ACC112 (cell line): ENCODE data around the gene KISS1R.

ENCODE experiments used
- H2AFZ ChIP-seq: fragments of 200-600 bp; sonication (generic); one replicate; pipeline ENCODE4 v1.6.0; 2017; ENCODE audit warnings: antibody characterized with exemption, low read length; ENCODE audit not compliant: unreplicated experiment
- H3K27ac ChIP-seq: fragments of 200-600 bp; sonication (generic); 2 replicates; pipeline ENCODE4 v1.5.1; 2014; ENCODE audit warnings: low read depth, mild to moderate bottlenecking, antibody characterized with exemption, low read length, moderate library complexity
- H3K27me3 ChIP-seq: fragments of 200-600 bp; sonication (generic); 2 replicates; pipeline ENCODE4 v1.6.1; 2014; ENCODE audit warnings: mild to moderate bottlenecking, antibody characterized with exemption, low read length, moderate library complexity, mixed read lengths; ENCODE audit not compliant: insufficient read depth
- H3K36me3 ChIP-seq: fragments of 200-600 bp; sonication (generic); 2 replicates; pipeline ENCODE4 v1.6.1; 2016; ENCODE audit warnings: mild to moderate bottlenecking, antibody characterized with exemption, low read length, moderate library complexity, mixed read lengths; ENCODE audit not compliant: insufficient read depth
- H3K4me1 ChIP-seq: fragments of 200-600 bp; sonication (generic); one replicate; pipeline ENCODE4 v1.6.1; 2016; ENCODE audit warnings: low read length, mixed read lengths; ENCODE audit not compliant: insufficient read depth, unreplicated experiment, control insufficient read depth
- H3K4me3 ChIP-seq: fragments of 200-600 bp; sonication (generic); 2 replicates; pipeline ENCODE4 v1.5.1; 2014; ENCODE audit warnings: mild to moderate bottlenecking, low read depth, low read length
- H3K79me2 ChIP-seq: fragments of 200-600 bp; sonication (generic); one replicate; pipeline ENCODE4 v1.6.0; 2016; ENCODE audit warnings: low read length; ENCODE audit not compliant: control insufficient read depth, unreplicated experiment, insufficient read depth

KISS1R gene

GRCh38 chr19:926323-926588 is 9.1 kb downstream of the KISS1R start:
- Histone ChIP-seq H3K36me3 (no peaks in the 10 kb centered on the region), H2AFZ (no peak overlapping the region), H3K4me3 (peak overlapping the region; percentile 81), H3K4me1 (no peaks in the 10 kb centered on the region), H3K27me3 (no peaks in the 10 kb centered on the region), H3K79me2 (peaks cover 10% of the 10 kb centered on the region), H3K27ac (no peak overlapping the region)

- H3K79me2 ChIP-seq = peaks cover 10% of the 10 kb centered on the region
- H3K4me3 ChIP-seq = peak overlapping the region; percentile 81
- no peaks in the 10 kb centered on the region for H3K27me3 ChIP-seq
- no peak overlapping the region for H3K27ac ChIP-seq
- H2AFZ ChIP-seq = no peak overlapping the region
- H3K4me1 ChIP-seq = no peaks in the 10 kb centered on the region
- H3K36me3 ChIP-seq = no peaks in the 10 kb centered on the region
Measured at GRCh38 chr19:926589-927350, 9.6 kb downstream of the KISS1R start.

- Histone ChIP-seq H3K4me3 (peak overlapping the region; percentile 81), H3K27ac (no peak overlapping the region), H2AFZ (no peak overlapping the region), H3K79me2 (peaks cover 10% of the 10 kb centered on the region), H3K36me3 (no peaks in the 10 kb centered on the region), H3K4me1 (no peaks in the 10 kb centered on the region), H3K27me3 (no peaks in the 10 kb centered on the region)
Measured at GRCh38 chr19:927351-927779, 10.2 kb downstream of the KISS1R start.

GRCh38 chr19:927780-928401 is 10.8 kb downstream of the KISS1R start:
- H3K27ac ChIP-seq = no peak overlapping the region

GRCh38 chr19:928471-929202 is 11.5 kb downstream of the KISS1R start:
- H3K27me3 ChIP-seq = no peaks in the 10 kb centered on the region
- no peak overlapping the region for H2AFZ ChIP-seq
- peaks cover 11% of the 10 kb centered on the region for H3K79me2 ChIP-seq
- H3K4me1 ChIP-seq = peaks cover 7% of the 10 kb centered on the region
- no peaks in the 10 kb centered on the region for H3K36me3 ChIP-seq
- no peak overlapping the region for H3K27ac ChIP-seq
- H3K4me3 ChIP-seq = no peak overlapping the region

More at GRCh38 chr19:927780-928401, 10.8 kb downstream of the KISS1R start:
- peaks cover 2% of the 10 kb centered on the region for H3K4me1 ChIP-seq
- peaks cover 10% of the 10 kb centered on the region for H3K79me2 ChIP-seq
- H3K27me3 ChIP-seq = no peaks in the 10 kb centered on the region
- H3K4me3 ChIP-seq = no peak overlapping the region
- H3K36me3 ChIP-seq = no peaks in the 10 kb centered on the region
- H2AFZ ChIP-seq = no peak overlapping the region

- Histone ChIP-seq H3K36me3 (no peaks in the 10 kb centered on the region), H3K4me3 (no peak overlapping the region), H3K79me2 (peaks cover 15% of the 10 kb centered on the region), H3K27ac (no peak overlapping the region), H3K27me3 (no peaks in the 10 kb centered on the region), H3K4me1 (peaks cover 9% of the 10 kb centered on the region), H2AFZ (no peak overlapping the region)
Measured at GRCh38 chr19:929203-929890, 12.2 kb downstream of the KISS1R start.

GRCh38 chr19:929891-930258 is 12.7 kb downstream of the KISS1R start:
- no peaks in the 10 kb centered on the region for H3K27me3 ChIP-seq
- no peak overlapping the region for H2AFZ ChIP-seq
- no peak overlapping the region for H3K27ac ChIP-seq
- H3K4me3 ChIP-seq = no peak overlapping the region
- no peaks in the 10 kb centered on the region for H3K36me3 ChIP-seq
- peaks cover 9% of the 10 kb centered on the region for H3K4me1 ChIP-seq
- peaks cover 15% of the 10 kb centered on the region for H3K79me2 ChIP-seq

GRCh38 chr19:931860-932647 is 14.9 kb downstream of the KISS1R start:
- Histone ChIP-seq H3K27ac (no peak overlapping the region), H2AFZ (no peak overlapping the region), H3K4me3 (no peak overlapping the region), H3K79me2 (peaks cover 10% of the 10 kb centered on the region), H3K4me1 (peaks cover 9% of the 10 kb centered on the region), H3K27me3 (no peaks in the 10 kb centered on the region), H3K36me3 (no peaks in the 10 kb centered on the region)

GRCh38 chr19:932648-933552 is 15.8 kb downstream of the KISS1R start:
- Histone ChIP-seq H3K4me3 (0 out of 2 replicates have a peak overlapping the region, but pooled peaks have one; percentile 21), H3K27me3 (no peaks in the 10 kb centered on the region), H3K79me2 (peaks cover 11% of the 10 kb centered on the region), H3K4me1 (peaks cover 9% of the 10 kb centered on the region), H3K36me3 (no peaks in the 10 kb centered on the region), H2AFZ (no peak overlapping the region), H3K27ac (no peak overlapping the region)
